ENCODE measurements around the gene PRKACG.

The PRKACG gene

GRCh38 chr9:69035438-69036308, 21.8 kb upstream of the PRKACG start, which contains the start of gene FXN:
Gene FXN (plus strand): TSS chr9:69035752. CDS start chr9:69035783, 31 bp downstream.
- FAIRE-seq (no peak), DNase-seq (ENCODE audit: insufficient read length, low spot score) (peak; percentile 85)
- TF ChIP-seq CTCF (IDR thresholded peaks at IDR 0.05; ENCODE audit: insufficient read depth, missing control alignments) = peak; percentile 71

GRCh38 chr9:69034071-69034470, 20.2 kb upstream of the PRKACG start:
- no peak for DNase-seq (ENCODE audit: insufficient read length, low spot score)
- TF ChIP-seq CTCF (IDR thresholded peaks at IDR 0.05; ENCODE audit: insufficient read depth, missing control alignments) = no peak

GRCh38 chr9:69030851-69031645, 17.1 kb upstream of the PRKACG start:
- DNase-seq (ENCODE audit: insufficient read length, low spot score) (no peak), FAIRE-seq (no peak)
- TF ChIP-seq CTCF (IDR thresholded peaks at IDR 0.05; ENCODE audit: insufficient read depth, missing control alignments) = no peak

More at GRCh38 chr9:69034071-69034470, 20.2 kb upstream of the PRKACG start:
- FAIRE-seq = no peak

GRCh38 chr9:69029535-69029934, 15.6 kb upstream of the PRKACG start:
- FAIRE-seq = no peak

GRCh38 chr9:69028754-69029153, 14.8 kb upstream of the PRKACG start:
- FAIRE-seq = no peak
- no peak for TF ChIP-seq CTCF (IDR thresholded peaks at IDR 0.05; ENCODE audit: insufficient read depth, missing control alignments)
- DNase-seq (ENCODE audit: insufficient read length, low spot score) = no peak

More at GRCh38 chr9:69029535-69029934, 15.6 kb upstream of the PRKACG start:
- no peak for TF ChIP-seq CTCF (IDR thresholded peaks at IDR 0.05; ENCODE audit: insufficient read depth, missing control alignments)
- DNase-seq (ENCODE audit: insufficient read length, low spot score) = no peak

- TF ChIP-seq CTCF (IDR thresholded peaks at IDR 0.05; ENCODE audit: insufficient read depth, missing control alignments) = peak; percentile 67
- FAIRE-seq = peak; percentile 56
- peak; percentile 32 for DNase-seq (ENCODE audit: insufficient read length, low spot score)
Measured at GRCh38 chr9:69027355-69028097, 13.6 kb upstream of the PRKACG start.
